H9 (cell line): ENCODE measurements around the gene CDH1. TPM values are rescaled to one million over a fixed set of nuclear protein-coding genes. Genes with fewer than 3 reads are reported as not detected.

ENCODE experiments used
- DNase-seq: peaks from one replicate; pipeline ENCODE4 v3.0.0-alpha.2; 2017
- H2AFZ ChIP-seq: one replicate; pipeline ENCODE4 v1.6.1; 2013; ENCODE audit warnings: mild to moderate bottlenecking, low read length, control low read depth, moderate library complexity
- H2AK5ac ChIP-seq: 2 replicates; pipeline ENCODE4 v1.6.1; 2013; ENCODE audit warnings: low read length, control low read depth, mixed read lengths; ENCODE audit not compliant: insufficient read length
- H2BK120ac ChIP-seq: one replicate; pipeline ENCODE4 v1.6.1; 2013; ENCODE audit warnings: low read depth, mild to moderate bottlenecking, low read length, control low read depth, inconsistent platforms; ENCODE audit not compliant: poor library complexity, severe bottlenecking
- H2BK12ac ChIP-seq: 2 replicates; pipeline ENCODE4 v1.6.1; 2013; ENCODE audit warnings: low read length, control low read depth, mixed read lengths, low read depth; ENCODE audit not compliant: insufficient read length
- H2BK15ac ChIP-seq: 2 replicates; pipeline ENCODE4 v1.6.1; 2013; ENCODE audit warnings: low read depth, low read length, control low read depth
- H2BK20ac ChIP-seq: one replicate; pipeline ENCODE4 v1.6.1; 2013; ENCODE audit warnings: low read depth, mild to moderate bottlenecking, low read length, control low read depth, inconsistent platforms; ENCODE audit not compliant: poor library complexity, severe bottlenecking
- H2BK5ac ChIP-seq: 2 replicates; pipeline ENCODE4 v1.6.1; 2013; ENCODE audit warnings: low read length, control low read depth, mixed read lengths; ENCODE audit not compliant: insufficient read length
- H3K14ac ChIP-seq: 2 replicates; pipeline ENCODE4 v1.6.1; 2013; ENCODE audit warnings: low read length, control low read depth; ENCODE audit not compliant: insufficient read depth
- H3K18ac ChIP-seq: 2 replicates; pipeline ENCODE4 v1.6.1; 2013; ENCODE audit warnings: low read depth, mild to moderate bottlenecking, mixed read lengths, low read length, control low read depth; ENCODE audit not compliant: insufficient read length
- H3K23ac ChIP-seq: 2 replicates; pipeline ENCODE4 v1.6.1; 2013; ENCODE audit warnings: low read length, control low read depth, mixed read lengths, low read depth; ENCODE audit not compliant: insufficient read length
- H3K23me2 ChIP-seq: 2 replicates; pipeline ENCODE4 v1.6.1; 2013; ENCODE audit warnings: low read depth, mild to moderate bottlenecking, mixed read lengths, low read length, control low read depth; ENCODE audit not compliant: insufficient read length, poor library complexity, severe bottlenecking
- H3K27ac ChIP-seq: 2 replicates; pipeline ENCODE4 v1.5.1; 2013; ENCODE audit warnings: low read length, control low read depth, mixed read lengths, low read depth; ENCODE audit not compliant: insufficient read length
- H3K27me3 ChIP-seq: 2 replicates; pipeline ENCODE4 v1.6.1; 2013; ENCODE audit warnings: low read length, control low read depth, inconsistent platforms; ENCODE audit not compliant: insufficient read depth
- H3K4ac ChIP-seq: 2 replicates; pipeline ENCODE4 v1.6.1; 2013; ENCODE audit warnings: low read depth, mild to moderate bottlenecking, control low read depth, inconsistent platforms, low read length, moderate library complexity
- H3K4me1 ChIP-seq: 2 replicates; pipeline ENCODE4 v1.6.1; 2013; ENCODE audit warnings: low read length, control low read depth, inconsistent platforms; ENCODE audit not compliant: insufficient read depth
- H3K4me2 ChIP-seq: 2 replicates; pipeline ENCODE4 v1.6.1; 2013; ENCODE audit warnings: low read length, control low read depth, mixed read lengths; ENCODE audit not compliant: insufficient read length, insufficient read depth
- H3K56ac ChIP-seq: 2 replicates; pipeline ENCODE4 v1.6.1; 2013; ENCODE audit warnings: low read depth, mild to moderate bottlenecking, mixed read lengths, low read length, control low read depth; ENCODE audit not compliant: insufficient read length
- H3K79me1 ChIP-seq: 2 replicates; pipeline ENCODE4 v1.6.1; 2013; ENCODE audit warnings: low read depth, mild to moderate bottlenecking, moderate library complexity, low read length, control low read depth, inconsistent platforms; ENCODE audit not compliant: insufficient read depth, poor library complexity, severe bottlenecking
- H3K79me2 ChIP-seq: 2 replicates; pipeline ENCODE4 v1.6.1; 2013; ENCODE audit warnings: low read length, control low read depth, inconsistent platforms; ENCODE audit not compliant: insufficient read depth
- H3K9ac ChIP-seq: 2 replicates; pipeline ENCODE4 v1.6.1; 2013; ENCODE audit warnings: low read length, control low read depth, mixed read lengths; ENCODE audit not compliant: insufficient read length; ENCODE audit errors: extremely low read depth
- H3K9me3 ChIP-seq: one replicate; pipeline ENCODE4 v1.6.1; 2013; ENCODE audit warnings: low read depth, low read length, inconsistent platforms; ENCODE audit not compliant: control insufficient read depth
- H3T11ph ChIP-seq: one replicate; pipeline ENCODE4 v1.6.1; 2013; ENCODE audit warnings: mild to moderate bottlenecking, low read length, control low read depth, inconsistent platforms
- H4K20me1 ChIP-seq: one replicate; pipeline ENCODE4 v1.6.1; 2013; ENCODE audit not compliant: control insufficient read depth, insufficient read length, insufficient read depth
- H4K5ac ChIP-seq: 2 replicates; pipeline ENCODE4 v1.6.1; 2013; ENCODE audit warnings: low read depth, mild to moderate bottlenecking, mixed read lengths, low read length, control low read depth; ENCODE audit not compliant: insufficient read length
- H4K8ac ChIP-seq: replicated peaks from 2 replicates; pipeline ENCODE4 v1.6.1; 2013; ENCODE audit warnings: low read length, control low read depth, mixed read lengths, low read depth; ENCODE audit not compliant: insufficient read length
- H4K91ac ChIP-seq: 2 replicates; pipeline ENCODE4 v1.6.1; 2013; ENCODE audit warnings: low read depth, mild to moderate bottlenecking, moderate library complexity, mixed read lengths, low read length, control low read depth; ENCODE audit not compliant: insufficient read length
- H3K27ac Mint-ChIP-seq, 3 experiments: 2 replicates in 2 of 3; 3 replicates in 1 of 3; pipeline ENCODE4 v1.8.0; 2020 to 2021; ENCODE audit warnings: mixed read lengths in 3 of 3, mild to moderate bottlenecking in 1 of 3, moderate library complexity in 1 of 3
- H3K27me3 Mint-ChIP-seq: 2 replicates; pipeline ENCODE4 v1.8.0; 2021; ENCODE audit warnings: low read depth, mild to moderate bottlenecking, moderate library complexity, mixed read lengths
- H3K36me3 Mint-ChIP-seq, 3 experiments: 2 replicates in 2 of 3; 3 replicates in 1 of 3; pipeline ENCODE4 v1.8.0; 2020 to 2021; ENCODE audit warnings: low read depth in 3 of 3, mixed read lengths in 3 of 3; ENCODE audit not compliant: insufficient read depth in 1 of 3
- H3K4me1 Mint-ChIP-seq, 2 experiments: 2 replicates each; pipeline ENCODE4 v1.8.0; 2020; ENCODE audit warnings: mixed read lengths in 2 of 2
- H3K4me3 Mint-ChIP-seq, 2 experiments: 2 replicates in 1 of 2; 3 replicates in 1 of 2; pipeline ENCODE4 v1.8.0; 2020 to 2021; ENCODE audit warnings: mild to moderate bottlenecking in 2 of 2, mixed read lengths in 2 of 2, moderate library complexity in 1 of 2
- H3K9me3 Mint-ChIP-seq, 2 experiments: 2 replicates in 1 of 2; 3 replicates in 1 of 2; pipeline ENCODE4 v1.8.0; 2020; ENCODE audit warnings: mild to moderate bottlenecking in 2 of 2, mixed read lengths in 2 of 2, moderate library complexity in 1 of 2
- CTCF ChIP-seq: fragments of 200-600 bp; sonication (generic); conservative IDR thresholded peaks from 3 replicates; pipeline ENCODE4 v1.8.0; 2021; ENCODE audit warnings: antibody characterized with exemption, mild to moderate bottlenecking
- WGBS: extraction: QIAGEN DNeasy Blood & Tissue Kit; methylation state at CpG from one replicate; pipeline ENCODE4 v1.1.7; 2013; ENCODE audit warnings: missing lambda C conversion rate, low lambda C conversion rate, mixed read lengths; ENCODE audit not compliant: insufficient read length; ENCODE audit errors: extremely low coverage; 5-methylcytosine and 5-hydroxymethylcytosine counted together
- total RNA-seq: library from RNA; stranded (reverse); gene quantifications from 2 replicates; pipeline ENCODE4 v1.2.1, GENCODE V29; 2021

The CDH1 gene
- total RNA-seq, 1 experiment from 2014 or later = 237 TPM

- peaks cover 28 to 38% of the 10 kb centered on the region in 2 experiments for H3K4me1 Mint-ChIP-seq
- Histone ChIP-seq H3K27ac (no peak overlapping the region), H4K20me1 (no peaks in the 10 kb centered on the region), H3K27me3 (no peaks in the 10 kb centered on the region), H3K23ac (no peak overlapping the region), H2AK5ac (no peak overlapping the region), H3K14ac (no peak overlapping the region), H3K4me1 (peaks cover 13% of the 10 kb centered on the region), H3K4me2 (no peak overlapping the region), H4K8ac (no peak overlapping the region), H2BK12ac (no peak overlapping the region), H3K79me2 (no peaks in the 10 kb centered on the region), H2AFZ (no peak overlapping the region), H2BK15ac (no peak overlapping the region), H3K9me3 (no peaks in the 10 kb centered on the region), H2BK20ac (no peak overlapping the region), H3K4ac (no peak overlapping the region), H3K79me1 (no peaks in the 10 kb centered on the region), H3K56ac (no peak overlapping the region), H2BK5ac (no peak overlapping the region), H2BK120ac (no peak overlapping the region), H3T11ph (no peak overlapping the region), H4K5ac (no peak overlapping the region), H3K18ac (no peak overlapping the region), H4K91ac (no peak overlapping the region), H3K9ac (no peak overlapping the region), H3K23me2 (no peaks in the 10 kb centered on the region)
- H3K36me3 Mint-ChIP-seq = peaks cover 13 to 38% (median 37%) of the 10 kb centered on the region in 3 experiments
- H3K9me3 Mint-ChIP-seq = no peaks in the 10 kb centered on the region
- H3K4me3 Mint-ChIP-seq = no peak overlapping the region
- H3K27ac Mint-ChIP-seq = peak overlapping the region in 2 of 3 experiments; percentile 58 to 62; a peak in 1 of 7 replicates
- peak; percentile 85 for TF ChIP-seq CTCF
- no peaks in the 10 kb centered on the region for H3K27me3 Mint-ChIP-seq
- WGBS = no CpG with 5 or more reads among the region's 5 CpGs
- DNase-seq = peak; percentile 83
These were observed 63.3 kb downstream of the CDH1 start for GRCh38 chr16:68800257-68800875.
